ENCODE data around the gene PLEKHA4.

Gene PLEKHA4

DNA sequence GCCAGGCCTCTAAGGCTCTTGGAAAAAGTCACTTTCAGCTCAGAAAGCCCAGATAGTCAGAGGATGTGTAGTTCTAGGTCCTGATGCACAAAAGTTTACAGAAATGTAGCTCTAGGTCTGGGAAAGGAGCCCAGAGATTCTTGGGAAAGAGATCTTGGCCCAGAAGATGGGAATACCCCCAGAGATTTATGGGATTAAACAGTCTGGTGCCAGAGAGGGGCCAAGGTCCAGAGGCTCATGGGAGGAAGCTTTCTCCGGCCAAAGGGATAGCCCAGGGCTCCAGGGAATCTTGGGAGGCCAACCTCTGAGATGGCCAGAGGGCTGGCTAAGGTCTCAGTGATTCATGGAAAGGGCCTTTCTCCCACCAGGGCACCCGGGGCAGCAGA, 72.7 kb downstream of the PLEKHA4 start:
- Histone ChIP-seq H3K9me3 (ENCODE audit: control insufficient read depth, insufficient read depth, low read length) (no peaks in the 10 kb centered on the region), H3F3A (ENCODE audit: control insufficient read depth, insufficient read depth) (no peaks in the 10 kb centered on the region), H3K36me3 (ENCODE audit: control insufficient read depth, low read length) (no peaks in the 10 kb centered on the region), H3K4me3 (ENCODE audit: low read length) (peak overlapping the region; percentile 75), H3K27ac (ENCODE audit: low read depth, low read length) (no peak overlapping the region), H4K20me1 (ENCODE audit: control insufficient read depth, insufficient read depth, low read depth, low read length) (no peaks in the 10 kb centered on the region), H3K9me2 (replicated peaks; ENCODE audit: control insufficient read depth, low read length) (no peaks in the 10 kb centered on the region), H3K4me2 (ENCODE audit: low read length) (peak overlapping the region; percentile 65; the same call in 1 of the 2 replicates), H3K4me1 (ENCODE audit: control insufficient read depth, low read length) (peaks cover 13% of the 10 kb centered on the region), H3K79me2 (ENCODE audit: control insufficient read depth, low read length) (no peaks in the 10 kb centered on the region), H3K27me3 (ENCODE audit: control insufficient read depth, low read length) (no peaks in the 10 kb centered on the region)
- TF ChIP-seq, protein P1, sequence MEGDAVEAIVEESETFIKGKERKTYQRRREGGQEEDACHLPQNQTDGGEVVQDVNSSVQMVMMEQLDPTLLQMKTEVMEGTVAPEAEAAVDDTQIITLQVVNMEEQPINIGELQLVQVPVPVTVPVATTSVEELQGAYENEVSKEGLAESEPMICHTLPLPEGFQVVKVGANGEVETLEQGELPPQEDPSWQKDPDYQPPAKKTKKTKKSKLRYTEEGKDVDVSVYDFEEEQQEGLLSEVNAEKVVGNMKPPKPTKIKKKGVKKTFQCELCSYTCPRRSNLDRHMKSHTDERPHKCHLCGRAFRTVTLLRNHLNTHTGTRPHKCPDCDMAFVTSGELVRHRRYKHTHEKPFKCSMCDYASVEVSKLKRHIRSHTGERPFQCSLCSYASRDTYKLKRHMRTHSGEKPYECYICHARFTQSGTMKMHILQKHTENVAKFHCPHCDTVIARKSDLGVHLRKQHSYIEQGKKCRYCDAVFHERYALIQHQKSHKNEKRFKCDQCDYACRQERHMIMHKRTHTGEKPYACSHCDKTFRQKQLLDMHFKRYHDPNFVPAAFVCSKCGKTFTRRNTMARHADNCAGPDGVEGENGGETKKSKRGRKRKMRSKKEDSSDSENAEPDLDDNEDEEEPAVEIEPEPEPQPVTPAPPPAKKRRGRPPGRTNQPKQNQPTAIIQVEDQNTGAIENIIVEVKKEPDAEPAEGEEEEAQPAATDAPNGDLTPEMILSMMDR (IDR thresholded peaks at IDR 0.05; ENCODE audit: low read depth, low read length, poor library complexity, severe bottlenecking), result no peak
- TF ChIP-seq EZH2phosphoT487 (IDR thresholded peaks at IDR 0.05; ENCODE audit: borderline replicate concordance, low read length), result no peak

DNA sequence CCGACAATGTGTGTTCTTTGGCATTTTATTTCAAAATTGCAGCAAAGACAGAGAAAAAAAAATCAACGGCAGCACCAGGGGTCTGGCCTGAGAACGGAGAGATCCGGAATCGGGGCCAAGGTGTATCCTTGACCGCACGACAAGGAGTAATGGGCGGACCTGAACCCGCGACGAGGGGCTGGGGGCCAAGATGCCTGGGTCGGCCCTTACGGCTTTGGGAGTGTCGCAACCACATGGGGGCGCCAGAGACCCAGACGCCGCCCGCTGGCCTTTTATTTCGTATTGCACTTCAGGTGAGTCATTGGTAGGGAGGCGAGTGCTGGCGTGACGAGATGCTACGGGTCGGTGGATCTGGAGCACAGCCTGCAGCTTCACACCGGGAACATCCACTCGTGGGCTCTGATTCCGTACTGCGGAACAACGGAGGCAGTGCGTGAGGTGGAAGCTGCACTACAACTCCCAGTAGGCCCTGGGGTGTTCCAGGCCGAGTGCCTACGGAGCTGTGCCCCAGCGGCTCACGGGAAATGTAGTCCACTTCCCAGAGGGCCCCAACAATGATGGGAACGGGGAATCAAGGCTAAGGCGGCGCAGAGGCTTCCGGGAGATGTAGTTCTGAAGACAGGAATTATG, 73.2 kb downstream of the PLEKHA4 start:
- Histone ChIP-seq H3K27ac (ENCODE audit: low read depth, low read length) (no peak overlapping the region), H3K4me3 (ENCODE audit: low read length) (peak overlapping the region; percentile 75), H3K4me2 (ENCODE audit: low read length) (peak overlapping the region; percentile 65), H3K9me3 (ENCODE audit: control insufficient read depth, insufficient read depth, low read length) (no peaks in the 10 kb centered on the region), H4K20me1 (ENCODE audit: control insufficient read depth, insufficient read depth, low read depth, low read length) (no peaks in the 10 kb centered on the region), H3K27me3 (ENCODE audit: control insufficient read depth, low read length) (no peaks in the 10 kb centered on the region), H3K9me2 (replicated peaks; ENCODE audit: control insufficient read depth, low read length) (no peaks in the 10 kb centered on the region), H3K36me3 (ENCODE audit: control insufficient read depth, low read length) (no peaks in the 10 kb centered on the region), H3K79me2 (ENCODE audit: control insufficient read depth, low read length) (no peaks in the 10 kb centered on the region), H3K4me1 (ENCODE audit: control insufficient read depth, low read length) (peaks cover 13% of the 10 kb centered on the region), H3F3A (ENCODE audit: control insufficient read depth, insufficient read depth) (no peaks in the 10 kb centered on the region)
- TF ChIP-seq EZH2phosphoT487 (IDR thresholded peaks at IDR 0.05; ENCODE audit: borderline replicate concordance, low read length), result no peak
- TF ChIP-seq, protein P1 (IDR thresholded peaks at IDR 0.05; ENCODE audit: low read depth, low read length, poor library complexity, severe bottlenecking), result peak; percentile 99

DNA sequence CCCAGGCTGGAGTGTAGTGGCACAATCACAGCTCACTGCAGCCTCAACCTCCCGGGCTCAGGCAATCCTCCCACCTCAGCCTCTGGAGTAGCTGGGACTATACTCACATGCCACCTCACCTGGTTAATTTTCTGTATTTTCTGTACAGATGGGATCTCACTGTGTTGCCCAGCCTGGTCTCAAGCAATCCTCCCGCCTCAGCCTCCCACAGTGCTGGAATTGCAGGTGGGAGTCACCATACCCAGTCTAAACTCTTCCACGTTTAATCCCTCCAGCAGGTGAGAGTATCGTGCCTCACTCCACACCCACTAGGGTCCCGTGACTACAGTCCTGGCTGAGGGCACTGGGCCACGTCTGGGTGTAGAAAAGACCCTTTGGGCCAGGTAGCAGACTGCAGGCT, 74.1 kb downstream of the PLEKHA4 start:
- Histone ChIP-seq H3K4me2 (ENCODE audit: low read length) (peak overlapping the region; percentile 65; the same call in 1 of the 2 replicates), H3K79me2 (ENCODE audit: control insufficient read depth, low read length) (no peaks in the 10 kb centered on the region), H3K4me3 (ENCODE audit: low read length) (no peak overlapping the region), H3K4me1 (ENCODE audit: control insufficient read depth, low read length) (peaks cover 11% of the 10 kb centered on the region), H3F3A (ENCODE audit: control insufficient read depth, insufficient read depth) (no peaks in the 10 kb centered on the region), H3K36me3 (ENCODE audit: control insufficient read depth, low read length) (no peaks in the 10 kb centered on the region), H3K9me3 (ENCODE audit: control insufficient read depth, insufficient read depth, low read length) (no peaks in the 10 kb centered on the region), H3K9me2 (replicated peaks; ENCODE audit: control insufficient read depth, low read length) (no peaks in the 10 kb centered on the region), H4K20me1 (ENCODE audit: control insufficient read depth, insufficient read depth, low read depth, low read length) (no peaks in the 10 kb centered on the region), H3K27me3 (ENCODE audit: control insufficient read depth, low read length) (no peaks in the 10 kb centered on the region), H3K27ac (ENCODE audit: low read depth, low read length) (no peak overlapping the region)
- TF ChIP-seq EZH2phosphoT487 (IDR thresholded peaks at IDR 0.05; ENCODE audit: borderline replicate concordance, low read length), result no peak
- TF ChIP-seq, protein P1 (IDR thresholded peaks at IDR 0.05; ENCODE audit: low read depth, low read length, poor library complexity, severe bottlenecking), result no peak
